OCI-LY3 (cell line): Measurements from ENCODE around the gene VEGFD.

Experiments
- H2AFZ ChIP-seq: fragments of 200-600, 300-600 bp; shearing (Covaris generic); 2 replicates; pipeline ENCODE4 v1.6.0; 2014; ENCODE audit warnings: antibody characterized with exemption, low read depth, low read length
- H3K27ac ChIP-seq: fragments of 200-600, 300-600 bp; sonication (generic); 2 replicates; pipeline ENCODE4 v1.5.1; 2014; ENCODE audit warnings: mild to moderate bottlenecking, low read length, moderate library complexity, mixed read lengths
- H3K27me3 ChIP-seq: fragments of 200-600, 300-600 bp; sonication (generic); 2 replicates; pipeline ENCODE4 v1.6.1; 2014; ENCODE audit warnings: low read depth, low read length, mixed read lengths
- H3K36me3 ChIP-seq: fragments of 200-600, 300-600 bp; sonication (generic); replicated peaks from 2 replicates; pipeline ENCODE3; 2014; ENCODE audit warnings: low read depth, low read length, mixed read lengths
- H3K4me1 ChIP-seq: fragments of 300-600, 200-600 bp; sonication (generic); 2 replicates; pipeline ENCODE4 v1.6.1; 2014; ENCODE audit warnings: low read length, mixed read lengths
- H3K4me2 ChIP-seq: fragments of 200-600, 300-600 bp; sonication (generic); 2 replicates; pipeline ENCODE4 v1.6.1; 2014; ENCODE audit warnings: low read length, mixed read lengths
- H3K4me3 ChIP-seq: fragments of 300-600, 200-600 bp; sonication (generic); 2 replicates; pipeline ENCODE4 v1.5.1; 2014; ENCODE audit warnings: antibody characterized with exemption, mild to moderate bottlenecking, low read length, moderate library complexity
- H3K79me2 ChIP-seq: fragments of 300-600, 200-600 bp; shearing (Covaris generic); 2 replicates; pipeline ENCODE4 v1.6.1; 2014; ENCODE audit warnings: mild to moderate bottlenecking, low read length, mixed read lengths
- H3K9ac ChIP-seq: fragments of 300-600, 200-600 bp; shearing (Covaris generic); 2 replicates; pipeline ENCODE4 v1.6.0; 2014; ENCODE audit warnings: mild to moderate bottlenecking, low read length, moderate library complexity
- H3K9me3 ChIP-seq: fragments of 200-600, 300-600 bp; shearing (Covaris generic); 2 replicates; pipeline ENCODE4 v1.6.1; 2014; ENCODE audit warnings: low read length, mixed read lengths; ENCODE audit not compliant: insufficient read depth
- H4K20me1 ChIP-seq: fragments of 200-600, 300-600 bp; sonication (generic); 2 replicates; pipeline ENCODE4 v1.6.1; 2016; ENCODE audit warnings: low read length, mixed read lengths; ENCODE audit not compliant: insufficient read depth
- EZH2phosphoT487 ChIP-seq: fragments of 200-600 bp; shearing (Covaris generic); IDR thresholded peaks from 2 replicates; pipeline ENCODE4 v1.6.1; 2018; ENCODE audit warnings: antibody characterized with exemption, mixed run types, low read depth
- TF ChIP-seq, protein P1 (sequence below): fragments of 200-600, 300-600 bp; sonication (generic); IDR thresholded peaks from 2 replicates; pipeline ENCODE4 v1.5.1; 2014; ENCODE audit warnings: antibody characterized with exemption, low read length, low read depth

Gene VEGFD

DNA sequence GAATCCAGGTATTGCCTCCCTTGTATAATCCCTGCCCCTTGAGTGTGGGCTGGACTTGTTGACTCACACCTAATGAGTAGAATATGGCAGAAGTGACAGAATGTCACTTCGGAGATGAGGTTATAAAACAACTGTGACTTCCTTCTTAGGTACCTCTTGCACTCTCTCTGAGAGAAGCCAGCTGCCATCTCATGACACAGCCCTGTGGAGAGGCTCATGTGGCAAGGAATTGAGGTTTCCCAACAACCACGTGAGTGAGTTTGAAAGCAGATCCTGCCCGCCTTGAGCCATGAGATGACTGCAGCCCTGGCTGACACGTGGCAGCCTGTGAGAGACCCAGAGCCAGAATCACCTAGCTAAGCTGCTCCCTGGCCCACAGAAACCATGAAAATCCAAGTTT lies 82.3 kb downstream of the VEGFD start:
- no peak overlapping the region for H3K4me3 ChIP-seq
- H2AFZ ChIP-seq, result no peak overlapping the region
- H3K9me3 ChIP-seq, result no peaks in the 10 kb centered on the region
- TF ChIP-seq EZH2phosphoT487, result no peak
- no peak overlapping the region for H3K9ac ChIP-seq
- peaks cover 9% of the 10 kb centered on the region for H3K4me1 ChIP-seq
- no peaks in the 10 kb centered on the region for H3K36me3 ChIP-seq
- H3K79me2 ChIP-seq, result no peaks in the 10 kb centered on the region
- H3K27ac ChIP-seq, result no peak overlapping the region
- H3K4me2 ChIP-seq, result no peak overlapping the region
- no peaks in the 10 kb centered on the region for H3K27me3 ChIP-seq
- H4K20me1 ChIP-seq, result no peaks in the 10 kb centered on the region

DNA sequence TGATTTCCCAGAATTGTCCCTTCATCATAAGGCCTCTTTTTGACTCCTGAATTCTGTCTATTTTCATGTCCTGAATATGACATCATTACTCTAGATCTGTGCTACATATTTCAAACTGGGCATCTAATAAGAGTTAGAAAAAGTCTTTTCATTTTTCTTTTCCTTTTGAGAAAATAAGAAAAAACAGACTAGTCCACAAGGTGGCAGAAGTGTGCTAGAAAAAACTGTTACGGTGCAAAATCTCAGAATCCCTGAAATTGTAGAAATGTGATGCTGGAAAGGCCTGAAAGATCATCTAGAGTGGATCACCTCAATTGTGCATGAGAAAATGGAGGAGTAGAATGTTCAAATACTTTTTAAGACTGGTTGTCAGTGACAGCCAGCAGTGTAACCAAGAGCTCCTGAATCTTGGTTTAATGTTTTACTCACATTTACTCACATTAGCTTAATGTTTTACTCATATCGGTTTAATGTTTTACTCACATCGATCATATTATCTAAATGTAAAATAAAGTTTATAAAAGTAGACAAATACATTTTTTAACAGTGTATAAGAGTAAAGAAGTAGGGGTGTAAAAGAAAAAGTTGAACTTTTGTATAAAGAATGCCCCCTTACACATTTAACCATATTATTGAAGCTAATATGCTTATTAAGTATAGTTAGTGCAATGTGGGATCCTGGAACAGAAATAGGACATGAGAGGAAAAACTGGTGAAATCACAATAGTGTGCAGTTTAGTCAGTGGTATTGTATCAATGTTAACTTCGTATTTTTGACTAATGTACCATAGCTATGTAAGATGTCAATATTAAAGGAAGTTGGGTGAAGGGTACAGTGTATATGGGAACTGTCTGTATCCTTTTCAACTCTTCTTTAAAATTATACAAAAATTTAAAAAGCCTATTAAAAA lies 84.0 kb downstream of the VEGFD start:
- no peak overlapping the region for H2AFZ ChIP-seq
- no peaks in the 10 kb centered on the region for H3K79me2 ChIP-seq
- no peaks in the 10 kb centered on the region for H3K36me3 ChIP-seq
- no peaks in the 10 kb centered on the region for H4K20me1 ChIP-seq
- no peak overlapping the region for H3K27ac ChIP-seq
- H3K9me3 ChIP-seq, result no peaks in the 10 kb centered on the region
- TF ChIP-seq, protein P1, sequence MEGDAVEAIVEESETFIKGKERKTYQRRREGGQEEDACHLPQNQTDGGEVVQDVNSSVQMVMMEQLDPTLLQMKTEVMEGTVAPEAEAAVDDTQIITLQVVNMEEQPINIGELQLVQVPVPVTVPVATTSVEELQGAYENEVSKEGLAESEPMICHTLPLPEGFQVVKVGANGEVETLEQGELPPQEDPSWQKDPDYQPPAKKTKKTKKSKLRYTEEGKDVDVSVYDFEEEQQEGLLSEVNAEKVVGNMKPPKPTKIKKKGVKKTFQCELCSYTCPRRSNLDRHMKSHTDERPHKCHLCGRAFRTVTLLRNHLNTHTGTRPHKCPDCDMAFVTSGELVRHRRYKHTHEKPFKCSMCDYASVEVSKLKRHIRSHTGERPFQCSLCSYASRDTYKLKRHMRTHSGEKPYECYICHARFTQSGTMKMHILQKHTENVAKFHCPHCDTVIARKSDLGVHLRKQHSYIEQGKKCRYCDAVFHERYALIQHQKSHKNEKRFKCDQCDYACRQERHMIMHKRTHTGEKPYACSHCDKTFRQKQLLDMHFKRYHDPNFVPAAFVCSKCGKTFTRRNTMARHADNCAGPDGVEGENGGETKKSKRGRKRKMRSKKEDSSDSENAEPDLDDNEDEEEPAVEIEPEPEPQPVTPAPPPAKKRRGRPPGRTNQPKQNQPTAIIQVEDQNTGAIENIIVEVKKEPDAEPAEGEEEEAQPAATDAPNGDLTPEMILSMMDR, result peak; percentile 76
- TF ChIP-seq EZH2phosphoT487, result no peak
- peak overlapping the region; percentile 52 for H3K4me3 ChIP-seq
- H3K9ac ChIP-seq, result no peak overlapping the region
- H3K4me2 ChIP-seq, result peak overlapping the region; percentile 70
- H3K27me3 ChIP-seq, result no peaks in the 10 kb centered on the region
- peaks cover 9% of the 10 kb centered on the region for H3K4me1 ChIP-seq

DNA sequence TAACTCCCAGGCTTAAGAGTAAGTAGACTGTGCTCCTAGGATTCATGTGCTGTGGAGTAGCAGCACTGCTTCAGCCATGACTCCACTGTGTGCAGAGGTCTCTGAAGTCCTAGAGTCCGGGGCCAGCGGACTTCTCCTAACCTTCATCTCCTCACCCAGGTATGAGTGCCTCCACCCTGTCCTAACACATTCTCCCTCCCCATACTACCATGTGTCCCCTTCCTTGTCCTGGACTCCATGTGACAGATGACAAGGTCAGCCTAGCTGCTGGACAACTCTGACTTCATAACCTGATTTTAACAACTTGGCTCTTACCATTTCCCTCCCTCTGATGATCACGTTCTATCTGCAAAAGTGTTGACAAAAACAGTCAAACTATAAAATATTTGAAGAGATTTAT lies 85.4 kb downstream of the VEGFD start:
- Histone ChIP-seq H3K27me3 (no peaks in the 10 kb centered on the region), H3K36me3 (no peaks in the 10 kb centered on the region), H3K27ac (no peak overlapping the region), H3K4me3 (no peak overlapping the region), H3K4me1 (peaks cover 9% of the 10 kb centered on the region), H3K4me2 (no peak overlapping the region), H3K9me3 (no peaks in the 10 kb centered on the region), H4K20me1 (no peaks in the 10 kb centered on the region), H3K9ac (no peak overlapping the region), H3K79me2 (no peaks in the 10 kb centered on the region), H2AFZ (no peak overlapping the region)
- TF ChIP-seq, protein P1, result no peak
- TF ChIP-seq EZH2phosphoT487, result no peak

DNA sequence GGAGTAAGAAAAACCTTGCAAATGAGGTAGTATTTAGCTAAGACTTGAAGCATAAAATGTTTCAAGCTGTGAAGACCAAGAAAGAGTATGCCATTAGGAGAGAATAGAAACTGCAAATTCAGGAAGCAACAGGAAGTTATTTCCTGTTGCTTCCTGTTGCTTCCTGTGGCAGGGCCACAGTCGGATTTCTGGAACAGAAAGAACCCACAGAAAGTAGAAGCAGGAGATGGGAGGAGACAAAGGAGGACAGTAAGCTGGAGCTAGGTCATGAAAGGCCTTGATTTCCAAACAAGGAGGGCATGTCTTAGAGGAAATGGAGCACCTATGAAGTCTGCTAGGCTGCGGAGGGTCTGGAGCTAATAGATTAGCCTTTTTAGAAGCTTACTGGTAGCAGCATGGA lies 86.0 kb downstream of the VEGFD start:
- H3K4me1 ChIP-seq, result peaks cover 9% of the 10 kb centered on the region
- no peaks in the 10 kb centered on the region for H3K36me3 ChIP-seq
- H3K79me2 ChIP-seq, result no peaks in the 10 kb centered on the region
- no peak for TF ChIP-seq EZH2phosphoT487
- TF ChIP-seq, protein P1, result no peak
- no peak overlapping the region for H2AFZ ChIP-seq
- H3K9ac ChIP-seq, result no peak overlapping the region
- H3K27ac ChIP-seq, result no peak overlapping the region
- H4K20me1 ChIP-seq, result no peaks in the 10 kb centered on the region
- H3K4me3 ChIP-seq, result no peak overlapping the region
- H3K9me3 ChIP-seq, result no peaks in the 10 kb centered on the region
- no peak overlapping the region for H3K4me2 ChIP-seq
- H3K27me3 ChIP-seq, result no peaks in the 10 kb centered on the region
